CD4-positive, alpha-beta T cell treated with Interleukin-17A for 4 hours (primary cell): ENCODE results near the gene RUNX1.
A peak's percentile ranks its signal among the peaks of the same experiment; 100 is the strongest.

Source experiments
- DNase-seq: peaks from one replicate; pipeline ENCODE4 v3.0.0-alpha.2; 2020; ENCODE audit warnings: mixed read lengths

RUNX1 gene

GRCh38 chr21:34915364-34915841, 133.7 kb downstream of the RUNX1 start:
- DNase-seq, result no peak

DNA sequence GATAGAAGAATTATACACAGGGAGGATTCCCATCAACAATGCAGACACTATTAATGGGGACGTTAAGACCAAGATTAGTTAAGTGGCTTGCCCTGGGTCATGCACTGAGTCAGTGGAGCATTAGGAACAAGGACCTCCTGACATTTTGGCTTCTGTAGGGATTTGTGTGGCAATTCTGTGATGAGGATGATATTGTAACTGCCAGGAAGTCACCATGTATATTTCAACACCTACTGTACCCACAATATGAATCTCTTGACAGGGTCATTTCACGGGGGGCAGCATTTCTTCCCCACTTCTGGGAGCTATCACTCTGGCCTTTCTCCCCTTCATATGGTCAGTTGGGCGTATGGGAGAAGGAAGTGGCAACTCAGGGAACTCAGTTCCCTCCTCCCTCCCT, 134.9 kb downstream of the RUNX1 start:
- DNase-seq, result no peak

GRCh38 chr21:34913811-34914210, 135.3 kb downstream of the RUNX1 start:
- no peak for DNase-seq

- DNase-seq, result no peak
Observed at GRCh38 chr21:34912022-34912945, 136.8 kb downstream of the RUNX1 start.

DNA sequence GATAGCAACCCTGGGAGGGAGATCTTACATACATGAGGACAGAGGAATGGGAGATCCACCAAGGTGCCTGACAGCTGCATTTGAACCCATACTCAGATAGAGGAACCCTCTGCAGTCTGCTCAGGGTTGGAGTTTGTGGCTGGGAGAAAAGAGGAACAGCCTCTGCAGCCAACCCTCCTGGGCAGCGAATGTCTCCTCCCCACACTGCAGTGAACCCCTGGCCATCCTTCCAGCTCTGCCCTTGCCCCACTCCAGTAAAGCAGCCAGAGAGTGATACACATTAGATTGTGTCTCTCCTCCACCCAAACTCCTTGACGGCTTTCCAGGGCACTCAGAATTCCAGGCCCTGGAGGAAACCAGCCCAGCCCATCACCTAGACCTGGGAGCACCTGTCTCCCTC, 137.7 kb downstream of the RUNX1 start:
- DNase-seq, result no peak

DNA sequence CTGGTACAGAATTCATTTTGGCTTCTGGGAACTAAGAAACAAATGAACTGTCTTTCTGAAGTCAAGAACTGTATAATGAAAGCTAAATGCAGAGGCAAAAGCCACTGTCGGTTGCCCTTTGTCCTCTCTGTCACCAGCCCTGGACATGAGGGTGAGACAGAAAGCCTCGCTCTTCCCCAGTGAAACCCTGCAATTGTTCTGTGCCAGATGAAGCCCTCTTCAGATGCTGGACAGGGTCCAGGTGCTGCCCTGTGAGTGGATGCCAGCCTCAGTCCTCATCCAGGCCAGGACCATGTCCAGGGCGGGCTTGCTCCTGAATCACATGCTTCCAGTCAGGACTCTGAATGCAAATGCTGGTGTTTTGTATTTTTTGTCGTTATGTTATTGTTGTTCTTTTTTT, 138.7 kb downstream of the RUNX1 start:
- no peak for DNase-seq

DNA sequence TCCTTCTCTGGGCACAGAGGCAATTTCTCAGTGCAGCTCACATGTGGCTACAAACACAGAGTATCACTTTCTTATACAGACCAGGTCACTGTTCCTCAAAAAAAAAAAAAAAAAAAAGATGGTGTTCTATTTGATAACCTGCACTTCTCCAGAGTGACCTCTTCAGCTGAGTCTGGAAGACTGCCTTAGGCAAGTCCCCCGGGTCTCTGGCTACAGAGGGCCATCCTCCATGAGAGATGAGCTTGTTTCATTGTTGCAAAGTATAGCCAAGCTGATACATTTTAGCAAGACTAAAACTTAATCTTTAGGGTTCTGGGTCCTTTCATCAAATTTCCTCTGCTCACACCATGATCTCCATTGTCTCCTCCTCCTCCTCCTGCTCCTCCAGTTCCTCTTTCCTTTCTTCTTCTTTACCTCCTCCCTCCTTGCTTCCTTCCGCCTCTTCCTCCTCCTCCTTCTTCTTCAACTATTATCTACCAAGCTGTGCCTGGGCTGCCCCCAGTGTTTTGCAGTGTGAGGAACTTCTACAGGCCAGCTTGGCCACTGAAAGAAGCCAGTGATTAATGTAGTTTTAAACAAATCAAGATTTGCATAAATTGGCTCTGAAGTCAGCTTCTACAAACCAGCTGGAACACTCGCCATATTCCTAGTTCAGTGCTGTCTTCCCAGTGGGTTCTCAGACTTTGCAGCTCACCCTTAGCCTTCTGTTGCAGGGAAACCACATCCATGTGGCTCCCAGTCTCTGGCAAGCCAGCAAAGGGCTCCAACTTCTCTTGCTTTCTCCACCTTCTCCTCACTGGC, 139.4 kb downstream of the RUNX1 start:
- DNase-seq, result no peak

- no peak for DNase-seq
Observed at GRCh38 chr21:34908419-34909055, 140.6 kb downstream of the RUNX1 start.

- no peak for DNase-seq
Observed at GRCh38 chr21:34907461-34908418, 141.4 kb downstream of the RUNX1 start.

- no peak for DNase-seq
Observed at GRCh38 chr21:34906401-34906800, 142.7 kb downstream of the RUNX1 start.

DNA sequence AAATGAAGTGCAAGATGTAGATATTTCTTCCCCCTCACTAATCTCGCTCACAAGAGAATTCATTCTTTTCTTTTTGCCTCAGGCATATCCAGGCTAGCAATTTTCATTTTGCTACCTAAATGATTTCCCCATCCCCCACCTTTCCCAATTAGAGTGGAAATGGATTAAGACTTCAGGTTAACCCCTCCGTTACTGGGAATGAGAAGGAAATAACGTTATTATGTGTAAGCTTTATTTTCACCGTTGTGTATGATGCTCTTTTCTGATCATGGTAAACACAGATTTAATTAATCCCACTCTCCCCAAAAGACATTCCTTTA, 143.9 kb downstream of the RUNX1 start:
- no peak for DNase-seq

- no peak for DNase-seq
Observed at GRCh38 chr21:34904526-34905217, 144.4 kb downstream of the RUNX1 start.

GRCh38 chr21:34900376-34900775, 148.7 kb downstream of the RUNX1 start:
- DNase-seq, result no peak

GRCh38 chr21:34899760-34900159, 149.3 kb downstream of the RUNX1 start:
- no peak for DNase-seq

DNA sequence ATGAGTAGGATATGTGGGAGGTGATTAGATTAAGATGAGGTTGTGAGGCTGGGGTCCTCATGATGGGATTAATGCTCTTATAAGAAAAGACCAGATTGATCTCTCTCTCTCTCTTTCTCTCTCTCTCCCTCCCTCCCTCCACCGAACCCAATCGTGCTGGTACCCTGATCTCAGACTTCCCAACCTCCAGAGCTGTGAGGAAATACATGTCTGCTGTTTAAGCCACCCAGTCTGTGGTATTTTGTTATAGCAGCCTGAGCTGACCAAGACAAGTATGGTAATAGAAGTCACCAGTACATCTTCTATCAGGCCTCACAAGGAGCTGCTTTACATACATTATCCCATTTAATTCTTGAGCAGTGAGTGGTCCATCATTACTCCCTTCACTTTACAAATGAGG, 149.8 kb downstream of the RUNX1 start:
- no peak for DNase-seq

- no peak for DNase-seq
Observed at GRCh38 chr21:34897828-34898227, 151.3 kb downstream of the RUNX1 start.

- no peak for DNase-seq
Observed at GRCh38 chr21:34894401-34894800, 154.7 kb downstream of the RUNX1 start.

DNA sequence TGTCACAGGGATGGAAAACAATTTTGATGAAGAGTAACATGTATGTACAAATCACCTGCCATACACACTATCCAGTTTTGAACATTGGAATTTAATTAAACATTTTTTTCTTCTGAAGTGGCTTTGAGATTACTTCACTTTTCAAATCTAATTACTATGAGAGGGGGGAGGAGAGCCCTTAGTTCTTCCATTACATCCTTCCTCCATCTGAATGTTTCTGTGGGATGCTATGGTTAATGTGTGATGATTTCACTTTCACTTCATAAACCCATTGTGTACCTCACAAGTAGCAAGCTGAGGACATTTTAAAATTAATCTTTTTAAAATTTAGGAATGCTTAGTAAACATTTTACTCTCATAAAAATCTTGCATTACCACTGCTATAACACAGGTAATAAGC, 156.9 kb downstream of the RUNX1 start:
- DNase-seq, result no peak

DNA sequence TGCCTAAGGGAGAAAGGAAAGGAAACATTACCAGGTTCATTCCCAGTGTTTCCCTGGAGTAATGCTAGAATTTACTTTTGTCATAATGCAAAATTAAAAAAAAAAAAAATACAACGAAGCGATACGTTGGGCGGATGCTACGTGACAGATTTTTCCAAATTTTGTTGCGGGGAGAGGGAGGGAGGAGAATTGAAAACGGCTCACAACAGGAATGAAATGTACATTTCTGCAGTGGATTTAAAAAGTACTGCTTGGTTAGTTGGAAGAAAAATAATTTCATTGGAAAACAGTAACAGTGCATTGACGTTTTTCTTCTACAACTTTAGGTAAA, 157.5 kb downstream of the RUNX1 start:
- no peak for DNase-seq

- DNase-seq, result peak; percentile 37
Observed at GRCh38 chr21:34890724-34891612, 158.1 kb downstream of the RUNX1 start.

DNA sequence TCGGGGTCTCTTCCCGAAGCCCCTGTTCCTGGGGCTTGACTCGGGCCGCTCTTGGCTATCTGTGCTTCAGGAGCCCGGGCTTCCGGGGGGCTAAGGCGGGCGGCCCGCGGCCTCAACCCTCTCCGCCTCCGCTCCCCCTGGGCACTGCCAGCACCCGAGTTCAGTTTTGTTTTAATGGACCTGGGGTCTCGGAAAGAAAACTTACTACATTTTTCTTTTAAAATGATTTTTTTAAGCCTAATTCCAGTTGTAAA, 158.7 kb downstream of the RUNX1 start:
- DNase-seq, result no peak
